ENCODE data around the gene NAA60. TPM values are rescaled to one million over a fixed set of nuclear protein-coding genes. Genes with fewer than 3 reads are reported as not detected.

NAA60 gene
- total and polyA plus RNA-seq, 2 of the 13 experiments (the other 11 are each of a cell fraction or from before 2014, with no cell fraction given): 14.7 to 32.0 TPM

Small RNA genes lying within 50 kb of the gene (microRNA-seq; reads per million reads assigned to microRNA genes)
- not detected for gene MIR6126

Small RNA genes lying within 50 kb of the gene (small RNA-seq; reads per million reads assigned to genes)
- 0 reads per million in 3 experiments for gene MIR6126 (ENCODE audit: insufficient read depth in 2 of 3, insufficient read length in 3 of 3, low read depth in 2 of 3, low replicate concordance in 1 of 3)

Other genes with a start within 250 kb of the NAA60 start
- gene ZNF200, start 208.5 kb upstream of the NAA60 start, total RNA-seq (2016; rRNA removed; fragmentation: Illumina TruSeq; extraction: Trizol): 16.5 and 18.0 TPM in 2 replicates
- gene ZNF200, start 208.5 kb upstream of the NAA60 start, polyA plus RNA-seq (2011; rRNA removed): 3.5 and 4.0 TPM in 2 replicates
- 0.11 TPM in 1 of 2 replicates, not detected in the other for gene MEFV, start 187.0 kb upstream of the NAA60 start, total RNA-seq (2016; rRNA removed; fragmentation: Illumina TruSeq; extraction: Trizol)
- 0.07 and 0.22 TPM in 2 replicates for gene MEFV, start 187.0 kb upstream of the NAA60 start, polyA plus RNA-seq (2011; rRNA removed)
- 40.3 and 41.2 TPM in 2 replicates for gene ZNF263, start 160.2 kb upstream of the NAA60 start, total RNA-seq (2016; rRNA removed; fragmentation: Illumina TruSeq; extraction: Trizol)
- gene ZNF263, start 160.2 kb upstream of the NAA60 start, polyA plus RNA-seq (2011; rRNA removed): 10.2 and 14.7 TPM in 2 replicates
- gene TIGD7, start 138.2 kb upstream of the NAA60 start, total RNA-seq (2016; rRNA removed; fragmentation: Illumina TruSeq; extraction: Trizol): not detected in 2 replicates
- gene TIGD7, start 138.2 kb upstream of the NAA60 start, polyA plus RNA-seq (2011; rRNA removed): not detected in 2 replicates
- gene ZNF75A, start 138.2 kb upstream of the NAA60 start, total RNA-seq (2016; rRNA removed; fragmentation: Illumina TruSeq; extraction: Trizol): 1.3 and 2.1 TPM in 2 replicates
- gene ZNF75A, start 138.2 kb upstream of the NAA60 start, polyA plus RNA-seq (2011; rRNA removed): 1.4 and 2.0 TPM in 2 replicates
- gene OR2C1, start 87.8 kb upstream of the NAA60 start, total RNA-seq (2016; rRNA removed; fragmentation: Illumina TruSeq; extraction: Trizol): not detected in 2 replicates
- gene OR2C1, start 87.8 kb upstream of the NAA60 start, polyA plus RNA-seq (2011; rRNA removed): not detected in 2 replicates
- 10.7 and 11.7 TPM in 2 replicates for gene ZSCAN32, start 42.7 kb upstream of the NAA60 start, total RNA-seq (2016; rRNA removed; fragmentation: Illumina TruSeq; extraction: Trizol)
- gene ZSCAN32, start 42.7 kb upstream of the NAA60 start, polyA plus RNA-seq (2011; rRNA removed): 12.7 and 12.8 TPM in 2 replicates
- gene ZNF174, start 42.5 kb upstream of the NAA60 start, total RNA-seq (2016; rRNA removed; fragmentation: Illumina TruSeq; extraction: Trizol): 10.0 and 10.6 TPM in 2 replicates
- 7.6 and 8.3 TPM in 2 replicates for gene ZNF174, start 42.5 kb upstream of the NAA60 start, polyA plus RNA-seq (2011; rRNA removed)
- gene ZNF597, start 176 bp upstream of the NAA60 start, total RNA-seq (2016; rRNA removed; fragmentation: Illumina TruSeq; extraction: Trizol): 2.4 and 3.8 TPM in 2 replicates
- gene ZNF597, start 176 bp upstream of the NAA60 start, polyA plus RNA-seq (2011; rRNA removed): 1.2 and 1.3 TPM in 2 replicates
- not detected in 2 replicates for gene C16orf90, start 51.8 kb downstream of the NAA60 start, total RNA-seq (2016; rRNA removed; fragmentation: Illumina TruSeq; extraction: Trizol)
- gene C16orf90, start 51.8 kb downstream of the NAA60 start, polyA plus RNA-seq (2011; rRNA removed): not detected in 2 replicates
- 19.5 and 25.9 TPM in 2 replicates for gene CLUAP1, start 57.3 kb downstream of the NAA60 start, total RNA-seq (2016; rRNA removed; fragmentation: Illumina TruSeq; extraction: Trizol)
- gene CLUAP1, start 57.3 kb downstream of the NAA60 start, polyA plus RNA-seq (2011; rRNA removed): 3.5 and 6.0 TPM in 2 replicates
- gene NLRC3, start 133.7 kb downstream of the NAA60 start, total RNA-seq (2016; rRNA removed; fragmentation: Illumina TruSeq; extraction: Trizol): not detected in 2 replicates
- 0.01 TPM in 1 of 2 replicates, not detected in the other for gene NLRC3, start 133.7 kb downstream of the NAA60 start, polyA plus RNA-seq (2011; rRNA removed)
- gene SLX4, start 167.9 kb downstream of the NAA60 start, total RNA-seq (2016; rRNA removed; fragmentation: Illumina TruSeq; extraction: Trizol): 2.5 and 3.6 TPM in 2 replicates
- 1.1 and 1.3 TPM in 2 replicates for gene SLX4, start 167.9 kb downstream of the NAA60 start, polyA plus RNA-seq (2011; rRNA removed)
- 3.7 and 7.1 TPM in 2 replicates for gene DNASE1, start 211.0 kb downstream of the NAA60 start, total RNA-seq (2016; rRNA removed; fragmentation: Illumina TruSeq; extraction: Trizol)
- 11.1 and 13.0 TPM in 2 replicates for gene DNASE1, start 211.0 kb downstream of the NAA60 start, polyA plus RNA-seq (2011; rRNA removed)